SH-SY5Y (cell line): ENCODE results near the gene TAC4.

Source experiments
- GATA2 ChIP-seq: IDR thresholded peaks from 2 replicates; pipeline ENCODE4 v1.6.1; 2011; ENCODE audit warnings: mild to moderate bottlenecking, low read depth, low read length
- GATA3 ChIP-seq: IDR thresholded peaks from 2 replicates; pipeline ENCODE4 v1.6.1; 2011; ENCODE audit warnings: low read depth, mild to moderate bottlenecking, low read length, moderate library complexity

- no peak for TF ChIP-seq GATA2
- no peak for TF ChIP-seq GATA3
These were observed 38.8 kb downstream of the TAC4 start for GRCh38 chr17:49809056-49809455.
